GM19468 (cell line): ENCODE data around the gene LPGAT1.

ENCODE experiments used
- ATAC-seq: cut with Tn5 transposase; IDR thresholded peaks from one replicate; pipeline ENCODE4 v1.9.1; 2021; ENCODE audit warnings: mild to moderate bottlenecking, moderate library complexity, moderate number of reproducible peaks; ENCODE audit not compliant: unreplicated experiment; ENCODE audit errors: extremely low read depth

The LPGAT1 gene

DNA sequence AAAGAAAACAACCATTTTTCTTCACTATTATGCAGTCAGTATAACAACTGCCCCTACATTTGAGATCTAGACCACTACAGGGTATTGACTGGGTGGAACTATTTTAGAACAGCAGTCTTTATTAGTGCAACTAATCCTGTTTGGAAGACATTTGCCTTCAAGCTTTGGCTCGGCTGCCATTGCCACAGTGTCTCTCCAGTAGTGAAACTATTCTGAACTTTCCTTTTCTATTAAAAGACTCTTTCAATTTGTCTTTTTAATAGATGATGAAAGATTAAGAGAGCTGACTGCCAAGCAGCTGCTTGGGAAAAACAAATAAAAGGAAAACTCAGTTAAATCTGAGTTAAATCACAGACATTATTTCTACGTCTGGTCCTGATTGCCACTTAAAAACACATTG is 49.3 kb downstream of the LPGAT1 start:
- ATAC-seq = no peak

DNA sequence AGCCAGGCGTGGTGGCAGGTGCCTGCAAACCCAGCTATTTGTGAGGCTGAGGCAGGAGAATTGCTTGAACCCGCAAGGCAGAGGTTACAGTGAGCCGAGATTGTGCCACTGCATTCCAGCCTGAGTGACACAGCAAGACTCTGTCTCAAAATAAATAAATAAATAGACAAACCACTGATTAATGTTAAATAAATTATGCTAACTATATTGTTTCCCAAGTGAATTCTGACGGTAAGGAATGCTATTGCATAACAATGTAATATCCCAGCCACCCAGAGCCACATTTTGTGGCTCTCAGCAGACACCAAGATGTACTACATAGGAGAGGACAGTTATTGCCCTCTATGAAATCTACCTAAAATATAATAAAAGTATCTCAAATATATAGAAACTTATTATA is 55.4 kb downstream of the LPGAT1 start:
- ATAC-seq = no peak

DNA sequence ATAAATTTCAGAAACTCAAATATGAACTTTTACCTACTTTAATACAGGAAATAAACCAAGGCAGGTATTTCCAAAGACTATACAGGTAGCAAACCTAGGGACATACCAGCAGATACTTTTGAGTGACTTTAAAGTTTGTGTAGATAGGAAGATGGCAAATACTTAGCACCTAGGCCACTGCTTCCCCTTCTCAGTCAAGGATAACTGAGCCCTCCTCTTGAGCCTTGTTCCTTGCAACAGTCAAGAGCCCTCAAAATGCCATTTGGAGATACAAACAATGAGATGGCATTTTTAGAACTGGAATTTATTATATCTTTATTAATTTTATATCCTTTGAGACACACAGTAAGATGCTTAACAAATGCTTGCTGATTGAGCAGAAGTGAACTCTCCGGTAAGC is 65.9 kb downstream of the LPGAT1 start:
- no peak for ATAC-seq

DNA sequence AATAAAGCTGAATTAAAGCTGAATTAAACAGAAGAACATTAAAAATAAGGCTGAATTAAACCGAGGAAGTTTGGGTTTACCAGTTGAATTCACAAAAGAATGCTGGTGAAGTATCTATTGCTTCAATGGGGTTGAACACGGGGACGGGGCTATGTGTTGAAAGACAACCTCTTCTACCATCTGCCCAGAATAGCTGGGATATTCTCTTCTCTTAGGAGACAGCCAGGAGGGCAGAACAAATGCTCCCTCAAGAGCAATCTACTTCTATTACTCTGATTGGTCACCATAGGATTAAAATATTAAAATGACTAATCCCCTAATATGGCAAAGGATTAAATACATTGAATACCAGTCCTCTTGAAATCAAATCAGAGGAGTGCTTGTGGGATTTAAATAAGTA is 68.4 kb downstream of the LPGAT1 start:
- ATAC-seq = no peak

DNA sequence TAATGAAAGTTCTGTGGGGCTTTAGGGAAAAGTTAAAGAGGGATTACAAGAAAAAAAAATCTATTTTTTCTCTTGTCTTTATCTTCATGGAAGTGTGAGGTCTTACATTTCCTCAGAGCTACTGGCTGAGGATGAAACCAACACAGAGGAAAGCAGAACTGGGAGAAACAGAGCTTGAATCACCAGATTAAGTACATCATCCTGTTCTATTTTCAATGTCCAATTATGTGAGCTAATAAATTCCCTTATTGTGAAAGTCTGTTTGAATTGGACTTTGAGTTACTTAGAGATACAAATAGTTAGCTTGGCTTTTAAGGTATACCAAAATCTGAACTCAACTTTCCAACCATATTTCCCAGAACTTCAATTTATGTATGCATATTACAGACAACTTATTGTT is 69.2 kb downstream of the LPGAT1 start:
- no peak for ATAC-seq

DNA sequence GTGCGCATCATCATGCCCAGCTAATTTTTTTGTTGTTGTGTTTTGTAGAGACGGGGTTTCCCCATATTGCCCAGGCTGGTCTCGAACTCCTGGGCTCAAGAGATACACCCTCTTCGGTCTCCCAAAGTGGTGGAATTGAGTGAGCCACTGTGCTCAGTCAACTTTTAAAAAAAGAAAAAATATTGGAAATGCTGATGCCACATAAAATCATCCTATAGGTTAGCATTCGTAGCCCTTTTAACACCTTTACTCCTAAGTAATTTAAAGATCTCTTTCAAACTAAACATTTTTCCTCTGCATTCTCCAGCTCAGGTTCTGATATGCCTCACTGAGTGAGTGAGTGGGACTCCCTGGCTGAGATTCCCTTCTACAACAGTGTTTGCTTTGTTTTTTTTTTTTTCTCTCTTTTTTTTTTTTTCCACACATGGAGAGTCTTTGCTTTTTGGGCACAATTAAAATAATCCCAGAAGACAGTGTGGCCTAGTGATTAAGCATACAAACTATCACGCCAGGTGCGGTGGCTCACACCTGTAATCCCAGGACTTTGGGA is 74.0 kb downstream of the LPGAT1 start:
- ATAC-seq = no peak

DNA sequence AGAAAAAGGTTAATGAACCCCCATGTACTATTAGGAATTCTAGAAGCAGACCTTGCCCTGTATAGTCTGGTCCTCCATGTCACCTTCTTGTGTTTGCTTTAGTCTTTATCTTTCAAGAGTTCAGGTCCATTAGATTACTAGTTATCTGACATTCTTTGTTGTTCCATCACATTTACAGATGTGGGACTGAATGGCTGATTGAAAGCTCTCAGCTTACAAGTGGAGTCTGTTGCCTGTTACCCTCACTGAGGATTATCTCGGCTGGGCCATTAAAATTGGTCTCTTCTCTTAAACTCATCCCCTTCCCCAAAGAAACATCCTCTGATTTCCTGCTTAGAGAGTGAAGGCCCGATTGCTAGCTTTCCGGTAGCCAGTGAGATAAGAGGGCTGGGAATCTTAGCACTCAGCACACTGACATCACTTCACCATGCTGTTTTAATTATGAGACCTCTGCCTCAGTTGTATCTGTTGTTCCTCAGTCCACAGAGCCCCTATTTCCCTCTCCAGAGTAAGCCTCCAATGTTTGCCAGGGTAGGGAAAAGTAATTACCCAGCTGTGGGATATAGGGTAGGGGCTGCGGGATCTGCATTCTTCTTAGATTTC is 76.8 kb downstream of the LPGAT1 start:
- ATAC-seq = no peak

DNA sequence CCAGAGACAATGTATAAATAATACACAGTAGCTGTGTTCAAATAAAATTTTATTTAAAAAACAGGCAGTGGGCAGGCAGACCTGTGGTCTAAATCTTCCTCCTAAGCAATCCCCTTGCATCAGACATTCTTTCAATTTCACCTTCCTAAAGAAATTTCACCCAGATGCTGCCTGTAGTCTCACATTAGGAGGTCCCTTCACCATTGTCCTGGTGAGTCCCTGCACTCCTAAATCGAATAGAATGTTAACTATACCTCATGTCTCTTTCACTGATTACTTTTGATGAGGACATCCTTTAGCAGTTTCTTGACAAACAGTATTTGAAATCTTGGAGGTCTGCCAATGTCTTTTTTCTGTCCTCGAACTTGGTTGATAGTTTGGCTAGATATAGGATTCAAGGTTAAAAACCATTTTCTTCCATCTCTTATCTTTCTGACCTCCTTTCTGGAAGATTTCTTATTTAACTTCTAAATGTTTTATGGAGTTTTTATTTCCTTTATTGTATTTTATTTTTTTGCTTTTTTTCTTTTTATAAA is 77.5 kb downstream of the LPGAT1 start:
- ATAC-seq = no peak

DNA sequence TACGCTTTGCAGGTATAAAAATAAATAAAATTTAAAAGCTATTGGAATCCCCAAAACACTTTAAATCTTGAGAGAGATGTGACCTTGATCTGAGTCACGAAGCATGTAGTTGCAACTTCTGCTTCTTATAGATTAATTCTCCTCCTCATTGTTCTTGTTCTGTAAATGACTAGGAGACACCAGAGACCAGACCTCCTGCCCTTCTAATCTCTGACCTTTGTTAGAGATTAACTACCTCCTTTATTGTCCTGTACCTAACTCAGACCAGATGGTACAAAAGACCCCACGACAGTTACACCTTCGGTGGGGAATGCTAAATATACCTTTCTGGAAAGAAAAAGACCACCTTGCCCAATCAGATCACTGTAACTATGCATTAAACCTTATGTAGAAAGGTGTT is 78.2 kb downstream of the LPGAT1 start:
- no peak for ATAC-seq

DNA sequence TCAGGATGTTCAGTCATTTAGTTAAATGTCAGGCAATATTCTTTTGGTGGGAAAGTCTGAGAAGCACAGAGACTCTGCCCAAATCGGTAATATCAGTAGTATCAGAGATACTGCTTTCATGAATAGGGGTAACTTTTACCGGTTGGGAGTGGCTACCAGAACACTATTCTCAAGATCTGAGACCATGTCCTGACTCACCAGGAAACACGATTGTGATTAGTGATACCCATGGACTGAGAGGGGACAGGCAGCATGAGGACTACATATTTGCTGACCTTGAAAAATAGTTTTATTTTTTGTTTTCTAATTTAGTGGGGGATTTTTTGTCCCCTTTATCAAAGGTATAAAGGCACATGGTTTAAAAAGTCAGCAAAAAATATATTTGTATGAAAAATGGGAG is 79.1 kb downstream of the LPGAT1 start:
- ATAC-seq = no peak

DNA sequence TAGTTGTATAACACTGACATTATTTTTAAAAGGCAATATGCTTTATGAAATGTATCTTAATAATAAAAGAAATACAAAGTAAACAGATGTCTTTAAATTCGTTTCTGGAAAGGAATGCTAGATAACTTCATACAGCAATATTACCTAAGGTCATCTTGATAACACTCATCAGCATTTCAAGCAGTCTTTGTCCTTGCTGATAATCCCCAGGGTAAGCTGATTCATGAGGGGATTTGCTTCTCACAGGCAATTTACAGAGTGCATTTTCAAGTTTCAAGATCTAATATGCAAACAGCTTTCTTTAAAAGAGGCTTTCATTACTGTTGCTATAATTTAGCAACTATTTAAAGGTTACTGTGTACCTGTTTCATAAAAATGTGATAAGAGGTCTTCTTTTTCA is 80.0 kb downstream of the LPGAT1 start:
- ATAC-seq = no peak

DNA sequence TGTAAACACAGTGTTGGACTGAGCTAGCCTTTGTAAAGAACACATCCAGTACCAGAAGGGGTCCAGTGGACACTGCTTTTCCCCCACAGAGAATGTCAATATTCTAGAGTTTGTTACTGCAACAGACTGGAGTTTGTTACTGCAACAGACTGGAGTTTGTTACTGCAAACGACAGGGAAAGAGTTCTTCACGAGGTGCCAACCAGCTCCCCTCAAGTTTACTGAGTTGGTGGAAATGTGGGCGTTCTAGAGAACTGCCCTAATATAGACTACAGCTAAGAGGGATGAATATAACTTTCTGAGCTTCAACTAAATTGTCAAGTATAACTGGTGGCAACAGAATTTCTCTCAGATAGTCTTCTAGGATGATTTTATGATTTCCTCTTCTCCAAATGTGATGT is 81.3 kb downstream of the LPGAT1 start:
- no peak for ATAC-seq

DNA sequence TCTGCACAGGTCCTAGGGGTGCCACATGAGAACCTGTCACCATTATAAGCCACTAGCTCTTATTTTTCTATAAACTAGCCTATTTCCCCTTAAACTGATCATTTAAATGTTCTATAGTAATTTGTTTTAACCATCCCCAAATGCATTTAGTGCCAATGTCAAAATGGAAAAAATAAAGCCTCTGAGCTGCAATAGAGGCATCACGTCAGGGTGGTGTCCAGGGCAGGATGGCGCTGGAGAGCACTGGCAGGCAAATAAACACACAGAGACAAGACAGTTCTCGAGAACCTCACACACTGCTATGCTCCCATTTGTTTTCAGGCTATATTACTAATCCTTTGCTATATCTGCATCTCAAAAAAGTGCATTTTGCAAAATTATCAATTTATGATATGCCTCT is 81.8 kb downstream of the LPGAT1 start:
- no peak for ATAC-seq

DNA sequence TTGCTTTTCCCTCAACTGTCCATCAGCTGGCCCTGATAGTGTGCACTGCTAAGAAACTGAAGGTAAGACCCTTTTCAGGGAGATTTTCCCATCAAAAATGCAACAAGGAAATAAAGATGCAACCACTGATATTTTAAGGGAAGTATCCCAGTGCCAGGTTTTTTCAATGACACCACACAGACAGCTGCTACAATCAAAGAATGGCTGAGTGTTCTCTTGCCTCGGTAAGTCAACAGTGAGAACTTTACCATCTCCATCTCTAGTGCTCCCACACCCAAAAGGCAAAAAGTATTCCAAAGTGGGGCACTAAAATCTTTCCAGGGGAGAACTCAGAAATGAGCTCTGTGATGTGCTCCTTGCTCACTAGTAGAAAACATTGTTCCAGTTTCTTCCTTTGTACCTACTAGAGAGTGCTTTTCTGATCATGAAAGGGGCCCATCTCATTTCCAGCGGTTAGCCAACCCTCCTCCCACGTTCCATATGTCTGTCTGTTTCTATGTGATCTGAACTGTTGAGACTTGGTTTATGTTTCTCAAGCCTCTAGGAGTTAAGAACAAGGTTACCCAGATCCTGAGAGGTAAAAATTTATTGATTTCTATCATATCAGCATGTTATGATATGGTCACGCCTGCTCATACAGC is 87.6 kb downstream of the LPGAT1 start:
- no peak for ATAC-seq

DNA sequence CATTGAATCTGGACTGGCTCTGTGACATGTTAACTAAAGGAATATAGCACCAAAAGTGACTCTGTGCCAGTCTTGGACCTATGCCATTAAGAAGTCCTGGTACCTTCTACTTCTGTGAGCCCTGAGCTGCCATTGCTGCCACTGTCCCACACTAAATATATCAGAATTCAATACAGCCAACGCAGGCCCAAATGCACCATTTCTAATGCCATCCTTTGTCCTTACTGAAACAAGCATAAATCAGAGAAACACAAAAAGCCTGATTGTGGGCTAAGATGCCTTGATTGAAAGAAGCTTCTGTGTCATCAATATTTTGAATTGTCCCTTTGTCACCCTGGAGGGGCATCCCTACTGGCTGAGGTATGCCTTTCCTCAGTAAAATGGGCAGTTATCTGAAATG is 88.3 kb downstream of the LPGAT1 start:
- no peak for ATAC-seq

DNA sequence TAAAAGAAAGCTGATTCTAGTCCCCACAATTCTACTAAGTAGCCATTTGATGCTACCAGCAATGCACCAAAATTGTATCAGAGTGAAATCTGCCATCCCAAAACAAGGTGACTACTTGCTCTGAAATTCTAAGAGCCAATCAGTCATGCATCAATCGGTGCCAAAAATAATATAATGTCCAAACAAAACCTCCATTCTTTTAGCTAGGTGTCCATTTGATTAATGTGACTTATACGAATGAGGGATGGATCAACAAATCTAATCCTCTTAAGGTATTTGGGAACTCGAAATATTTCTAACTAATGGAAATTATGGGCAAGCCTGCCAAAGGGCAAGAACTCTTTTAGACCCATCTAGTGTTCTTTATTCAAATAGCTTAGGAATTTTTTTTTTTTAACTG is 88.8 kb downstream of the LPGAT1 start:
- ATAC-seq = no peak

DNA sequence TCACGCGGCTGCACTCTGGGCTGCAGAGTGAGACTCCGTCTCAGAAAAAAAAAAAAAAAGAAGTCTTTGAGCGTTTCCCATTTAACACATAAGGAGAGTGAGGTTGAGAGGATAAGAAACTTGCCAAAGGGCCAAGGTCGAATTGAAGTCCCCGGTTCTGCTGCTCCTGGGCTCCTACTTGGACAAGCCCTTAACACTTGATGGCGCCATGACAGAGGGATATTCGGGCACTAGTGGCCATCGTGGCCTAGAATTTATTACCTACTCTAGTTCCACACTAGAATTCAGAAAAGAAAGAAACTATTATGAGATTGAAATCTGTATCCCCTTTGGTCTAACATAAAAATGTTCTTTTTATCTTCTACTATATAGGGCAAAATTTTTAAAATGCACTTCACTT is 89.4 kb downstream of the LPGAT1 start:
- no peak for ATAC-seq

DNA sequence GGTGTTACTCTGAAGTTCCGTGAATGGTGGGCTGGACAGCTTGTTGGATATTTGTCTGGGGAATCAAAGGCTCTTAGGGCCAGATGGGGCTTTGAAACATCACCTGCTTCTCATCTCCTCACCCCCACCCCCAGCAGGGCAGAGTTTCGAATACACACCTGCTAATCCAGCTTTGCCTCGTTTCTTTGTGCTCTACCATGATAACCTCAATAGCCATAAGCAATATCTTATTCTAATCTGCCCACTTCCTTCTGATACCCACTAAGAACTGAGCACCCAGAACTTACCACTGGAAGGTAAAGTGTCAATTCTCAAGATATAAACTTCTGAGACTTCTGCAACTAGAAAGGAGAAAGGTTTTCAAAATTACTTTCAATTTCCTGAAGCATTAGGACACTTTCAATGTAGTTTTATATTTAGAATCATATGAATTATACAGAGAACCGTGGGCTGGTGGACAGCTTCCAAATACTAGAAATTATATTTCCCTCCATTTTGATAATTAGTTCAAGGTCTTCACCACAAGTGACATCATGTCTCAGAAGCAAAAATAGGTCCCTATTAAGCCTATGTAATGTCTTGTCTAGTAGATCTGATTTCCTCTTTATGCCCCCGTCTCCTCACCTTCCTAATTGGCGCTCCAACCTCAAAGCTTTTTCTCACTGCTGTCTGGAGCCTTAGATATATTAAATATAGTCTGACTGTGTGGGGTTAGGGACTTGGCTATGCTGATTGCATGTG is 90.7 kb downstream of the LPGAT1 start:
- ATAC-seq = no peak

DNA sequence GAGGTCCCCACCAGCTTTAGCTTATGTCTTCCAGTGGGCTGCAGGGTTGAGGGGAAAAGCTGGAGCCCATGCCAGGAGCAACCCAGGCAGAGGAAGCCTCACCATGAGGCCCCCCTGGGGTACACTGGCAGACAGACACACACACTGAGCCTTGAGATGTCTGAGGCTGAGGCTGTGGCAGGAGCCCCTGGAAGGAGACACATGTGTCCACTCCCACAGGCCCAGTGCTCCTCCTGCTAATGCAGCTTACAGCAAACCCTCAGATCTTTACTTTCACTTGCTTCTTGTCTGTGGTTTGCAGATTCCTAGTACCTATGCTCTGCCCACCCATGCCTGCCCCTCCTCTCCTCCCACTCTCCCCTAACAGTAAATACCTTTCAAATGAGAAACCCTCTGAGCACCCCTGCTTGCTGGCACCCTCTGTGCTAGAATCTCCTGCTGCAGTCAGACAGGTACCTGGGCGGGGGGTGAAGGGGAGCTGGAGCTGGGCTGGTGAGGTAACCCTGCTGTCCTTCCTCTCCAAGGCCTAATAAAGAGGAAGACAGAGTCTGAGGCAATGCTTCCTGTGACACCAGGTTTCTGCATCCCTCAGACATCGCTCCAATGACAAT is 91.8 kb downstream of the LPGAT1 start:
- no peak for ATAC-seq

DNA sequence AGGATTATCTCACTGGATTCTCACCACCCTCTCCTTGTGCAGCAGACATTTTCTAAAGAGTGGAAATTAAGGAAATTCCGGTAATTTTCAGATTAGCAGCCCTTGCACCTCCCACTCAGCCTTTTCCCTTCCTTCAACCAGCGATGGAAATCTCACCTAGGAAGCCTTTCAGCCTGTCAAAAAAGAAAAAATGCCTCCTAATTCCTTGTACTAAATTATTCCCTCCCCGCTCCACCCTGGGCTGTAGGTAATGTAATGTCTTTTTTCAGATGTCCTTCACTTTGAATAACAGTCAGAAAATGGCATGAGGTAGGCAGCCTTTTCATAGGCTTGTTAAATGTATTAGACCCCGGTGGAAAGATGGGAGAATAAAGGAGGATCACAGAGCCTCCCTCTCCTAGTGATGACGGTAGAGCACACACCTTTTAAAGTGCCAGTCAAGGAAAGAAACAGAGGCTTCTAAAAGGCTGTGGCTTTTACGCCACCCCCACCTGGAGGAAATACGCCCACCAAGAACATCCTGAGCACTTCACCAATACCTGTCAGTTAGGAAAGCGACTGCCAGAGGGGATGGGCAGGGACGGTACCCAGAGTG is 92.4 kb downstream of the LPGAT1 start:
- ATAC-seq = no peak
